NCI-H146 (cell line): ENCODE results near the gene OXT.
"Not testable (repeated sequence)": the region's sequence is repeated elsewhere in the genome, so short reads cannot be mapped to it uniquely, and the experiment has no call there.

Experiments
- DNase-seq: peaks from one replicate; lab custom pipeline; 2025; lab: John Stamatoyannopoulos, UW

Gene OXT

GRCh38 chr20:3047486-3048419, 23.7 kb upstream of the OXT start:
- DNase-seq: no peak

- no peak for DNase-seq
Observed at GRCh38 chr20:3051385-3052019, 19.9 kb upstream of the OXT start.

GRCh38 chr20:3059489-3059888, 11.9 kb upstream of the OXT start:
- DNase-seq: no peak

GRCh38 chr20:3064119-3064518, 7.3 kb upstream of the OXT start:
- not testable (repeated sequence) for DNase-seq

GRCh38 chr20:3067139-3068014, 4.0 kb upstream of the OXT start:
- no peak for DNase-seq

GRCh38 chr20:3068075-3068474, 3.3 kb upstream of the OXT start:
- no peak for DNase-seq

- peak; percentile 78 for DNase-seq
Observed at GRCh38 chr20:3068986-3069900, 2.2 kb upstream of the OXT start.

GRCh38 chr20:3070725-3071124, 695 bp upstream of the OXT start:
- DNase-seq: no peak

- DNase-seq: no peak
Observed at GRCh38 chr20:3071266-3071609, 182 bp upstream of the OXT start.

GRCh38 chr20:3072530-3073250, 1.3 kb downstream of the OXT start:
- no peak for DNase-seq

GRCh38 chr20:3073251-3073643, 1.8 kb downstream of the OXT start:
- DNase-seq: not testable (repeated sequence)

- no peak for DNase-seq
Observed at GRCh38 chr20:3074812-3075211, 3.4 kb downstream of the OXT start.

GRCh38 chr20:3075315-3075714, 3.9 kb downstream of the OXT start:
- not testable (repeated sequence) for DNase-seq

- no peak for DNase-seq
Observed at GRCh38 chr20:3077618-3078134, 6.3 kb downstream of the OXT start.

- no peak for DNase-seq
Observed at GRCh38 chr20:3080939-3081388, 9.5 kb downstream of the OXT start.

GRCh38 chr20:3081641-3082040, 10.2 kb downstream of the OXT start:
- DNase-seq: no peak

- DNase-seq: peak; percentile 47
Observed at GRCh38 chr20:3082306-3082951, 11.0 kb downstream of the OXT start.

GRCh38 chr20:3082955-3083952, 11.8 kb downstream of the OXT start:
- peak; percentile 47 for DNase-seq
